ENCODE results near the gene DPF1.
A peak's percentile ranks its signal among the peaks of the same experiment; 100 is the strongest.

The DPF1 gene

GRCh38 chr19:38216785-38217641 is 7.0 kb downstream of the DPF1 start:
- DNase-seq: no peak

GRCh38 chr19:38213911-38214625 is 10.0 kb downstream of the DPF1 start:
- DNase-seq: peak; percentile 16

GRCh38 chr19:38213469-38213868 is 10.6 kb downstream of the DPF1 start:
- no peak for DNase-seq

- no peak for DNase-seq
These were observed 12.3 kb downstream of the DPF1 start for GRCh38 chr19:38211766-38212165.

GRCh38 chr19:38211151-38211591 is 12.9 kb downstream of the DPF1 start:
- DNase-seq: no peak

GRCh38 chr19:38210458-38210987 is 13.5 kb downstream of the DPF1 start:
- DNase-seq: no peak

- no peak for DNase-seq
These were observed 14.2 kb downstream of the DPF1 start for GRCh38 chr19:38209671-38210457.

GRCh38 chr19:38209152-38209551 is 14.9 kb downstream of the DPF1 start:
- DNase-seq: no peak

GRCh38 chr19:38208571-38208970 is 15.5 kb downstream of the DPF1 start:
- no peak for DNase-seq

GRCh38 chr19:38207543-38207942 is 16.5 kb downstream of the DPF1 start:
- DNase-seq: no peak

GRCh38 chr19:38206928-38207327 is 17.1 kb downstream of the DPF1 start:
- no peak for DNase-seq

- no peak for DNase-seq
These were observed 17.8 kb downstream of the DPF1 start for GRCh38 chr19:38206006-38206745.

GRCh38 chr19:38204728-38205127 is 19.3 kb downstream of the DPF1 start:
- DNase-seq: no peak

GRCh38 chr19:38204096-38204495 is 19.9 kb downstream of the DPF1 start:
- DNase-seq: no peak

GRCh38 chr19:38203197-38203596 is 20.8 kb downstream of the DPF1 start:
- DNase-seq: no peak

- DNase-seq: no peak
These were observed 21.5 kb downstream of the DPF1 start for GRCh38 chr19:38202504-38202903.

GRCh38 chr19:38201731-38202130 is 22.3 kb downstream of the DPF1 start:
- DNase-seq: no peak

GRCh38 chr19:38199340-38199739 is 24.7 kb downstream of the DPF1 start:
- DNase-seq: no peak

- DNase-seq: no peak
These were observed 25.9 kb downstream of the DPF1 start for GRCh38 chr19:38197937-38198704.

GRCh38 chr19:38196948-38197656 is 26.9 kb downstream of the DPF1 start:
- no peak for DNase-seq
